NCI-H460 (cell line): ENCODE data around the gene FAM156A. TPM values are rescaled to one million over a fixed set of nuclear protein-coding genes. Genes with fewer than 3 reads are reported as not detected.
"Not testable (repeated sequence)": the region's sequence is repeated elsewhere in the genome, so short reads cannot be mapped to it uniquely, and the experiment has no call there.

Experiments used
- DNase-seq: peaks from one replicate; pipeline ENCODE4 v3.0.0-alpha.2; 2016; ENCODE audit warnings: low read depth; ENCODE audit errors: extremely low read depth
- total RNA-seq: library from RNA; depleted of rRNA; stranded (reverse); fragments of >200 nt; shearing (Covaris generic); gene quantifications from 2 replicates; pipeline ENCODE4 v1.2.3, GENCODE V29; 2014; rRNA removed

The FAM156A gene
- total RNA-seq, 1 experiment from 2014 or later, result 40.6 TPM

DNA sequence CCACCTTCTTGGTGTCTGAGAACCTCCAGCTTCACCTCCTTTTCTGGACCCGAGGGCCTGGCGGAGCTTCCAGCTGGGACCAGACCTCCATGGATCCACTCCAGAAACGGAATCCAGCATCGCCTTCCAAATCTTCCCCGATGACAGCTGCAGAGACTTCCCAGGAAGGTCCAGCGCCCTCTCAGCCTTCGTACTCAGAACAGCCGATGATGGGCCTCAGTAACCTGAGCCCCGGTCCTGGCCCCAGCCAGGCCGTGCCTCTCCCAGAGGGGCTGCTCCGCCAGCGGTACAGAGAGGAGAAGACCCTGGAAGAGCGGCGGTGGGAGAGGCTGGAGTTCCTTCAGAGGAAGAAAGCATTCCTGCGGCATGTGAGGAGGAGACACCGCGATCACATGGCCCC, 51.2 kb downstream of the FAM156A start:
- DNase-seq, result not testable (repeated sequence)

DNA sequence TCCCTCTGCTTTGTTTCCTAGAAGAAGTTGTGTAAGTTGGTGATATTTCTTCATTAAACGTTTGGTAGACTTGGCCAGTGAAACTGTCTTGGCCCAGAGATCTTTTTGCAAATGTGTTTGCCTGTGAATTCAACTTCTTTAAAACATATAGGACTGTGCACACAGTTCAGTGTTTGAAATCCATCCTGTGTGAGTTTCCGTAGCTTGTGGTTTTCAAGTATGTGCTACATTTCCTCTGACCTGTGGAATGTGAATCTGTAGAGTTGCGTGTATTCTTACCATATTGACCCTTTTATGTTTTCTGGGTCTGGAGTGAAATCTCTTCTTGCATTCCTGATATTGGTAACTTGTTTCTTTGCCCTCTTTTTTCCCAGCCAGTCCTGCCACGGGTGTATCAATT, 52.2 kb downstream of the FAM156A start:
- not testable (repeated sequence) for DNase-seq

DNA sequence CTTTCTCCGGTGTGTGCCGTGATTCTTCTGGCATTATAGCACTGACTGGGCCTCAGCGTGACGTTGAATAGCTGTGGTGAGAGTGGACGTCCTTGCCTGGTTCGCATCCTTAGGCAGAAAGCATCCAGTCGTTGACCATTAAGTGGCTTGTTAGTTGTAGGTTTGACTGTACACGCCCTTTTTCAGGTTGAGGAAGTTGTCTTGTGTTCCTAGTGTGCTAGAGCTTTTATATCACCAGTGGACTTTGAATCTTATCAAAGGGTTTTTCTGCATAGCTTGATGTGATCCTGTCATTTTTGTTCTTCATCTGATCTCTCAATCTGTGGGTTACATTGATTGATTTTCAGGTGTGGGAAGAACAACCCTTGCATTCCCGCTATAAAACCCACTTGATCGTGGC, 52.8 kb downstream of the FAM156A start:
- not testable (repeated sequence) for DNase-seq

Other genes with a start within 250 kb of the FAM156A start
- gene SSX2B, start 207.3 kb downstream of the FAM156A start, total RNA-seq, result not detected in 2 replicates
- gene SPANXN5, start 161.1 kb downstream of the FAM156A start, total RNA-seq, result 0.12 and 0.55 TPM in 2 replicates
- not detected in 2 replicates for gene XAGE5, start 147.2 kb downstream of the FAM156A start, total RNA-seq
- not detected in 2 replicates for gene XAGE3, start 90.4 kb downstream of the FAM156A start, total RNA-seq
- 40.3 and 43.0 TPM in 2 replicates for gene FAM156B, start 61.2 kb downstream of the FAM156A start, total RNA-seq
- gene GPR173, start 90.3 kb upstream of the FAM156A start, total RNA-seq, result 0.46 and 1.2 TPM in 2 replicates
- 9.9 and 10.4 TPM in 2 replicates for gene TSPYL2, start 123.8 kb upstream of the FAM156A start, total RNA-seq
- gene KANTR, start 135.6 kb upstream of the FAM156A start, total RNA-seq, result 6.4 and 8.0 TPM in 2 replicates